DND-41 (cell line): ENCODE data around the gene DCPS.

ENCODE experiments used
- ATAC-seq: fragments of 200-7000 bp; cut with Tn5 transposase; 3 replicates; pipeline ENCODE4 v1.9.1; 2021; ENCODE audit warnings: low read depth; ENCODE audit not compliant: insufficient read depth
- DNase-seq: peaks from one replicate; pipeline ENCODE4 v3.0.0-alpha.2; 2020
- H2AFZ ChIP-seq: 2 replicates; pipeline ENCODE4 v1.6.0; 2012; ENCODE audit warnings: low read depth, low read length
- H3K27ac ChIP-seq: 2 replicates; pipeline ENCODE4 v1.5.1; 2012; ENCODE audit warnings: low read length, inconsistent platforms
- H3K27me3 ChIP-seq: fragments of 200-600 bp; sonication (generic); 2 replicates; pipeline ENCODE4 v1.6.0; 2012; ENCODE audit warnings: low read length, mild to moderate bottlenecking, inconsistent platforms; ENCODE audit not compliant: insufficient read depth, poor library complexity
- H3K36me3 ChIP-seq: 2 replicates; pipeline ENCODE4 v1.5.1; 2012; ENCODE audit warnings: low read length, inconsistent platforms; ENCODE audit not compliant: insufficient read depth
- H3K4me1 ChIP-seq: 2 replicates; pipeline ENCODE4 v1.5.1; 2012; ENCODE audit warnings: mild to moderate bottlenecking, low read length; ENCODE audit not compliant: insufficient read depth
- H3K4me2 ChIP-seq: 2 replicates; pipeline ENCODE4 v1.6.0; 2012; ENCODE audit warnings: mild to moderate bottlenecking, moderate library complexity, low read length, inconsistent platforms; ENCODE audit not compliant: insufficient read depth
- H3K4me3 ChIP-seq, 2 experiments: fragments of 200-600 bp in 1 of 2; shearing (Covaris generic) in 1 of 2; 2 replicates each; pipeline ENCODE4 v1.5.1; 2012 to 2016; ENCODE audit warnings: inconsistent platforms in 2 of 2, low read length in 2 of 2, mild to moderate bottlenecking in 2 of 2, low read depth in 1 of 2, moderate library complexity in 1 of 2
- H3K79me2 ChIP-seq: 2 replicates; pipeline ENCODE4 v1.6.0; 2012; ENCODE audit warnings: low read length, inconsistent platforms; ENCODE audit not compliant: insufficient read depth
- H3K9ac ChIP-seq: 2 replicates; pipeline ENCODE4 v1.6.0; 2012; ENCODE audit warnings: low read depth, mild to moderate bottlenecking, inconsistent platforms, low read length, moderate library complexity
- H3K9me3 ChIP-seq: 2 replicates; pipeline ENCODE4 v1.5.1; 2012; ENCODE audit warnings: low read length, moderate library complexity, mild to moderate bottlenecking, inconsistent platforms; ENCODE audit not compliant: insufficient read depth, severe bottlenecking
- H4K20me1 ChIP-seq: 2 replicates; pipeline ENCODE4 v1.6.0; 2012; ENCODE audit warnings: low read length; ENCODE audit not compliant: insufficient read depth
- EZH2 ChIP-seq: IDR thresholded peaks from 3 replicates; pipeline ENCODE4 v1.6.1; 2012; ENCODE audit warnings: borderline replicate concordance, low read depth, mild to moderate bottlenecking, moderate library complexity, low read length, inconsistent platforms; ENCODE audit not compliant: severe bottlenecking
- TF ChIP-seq, protein P1 (sequence below): IDR thresholded peaks from 2 replicates; pipeline ENCODE4 v1.5.1; 2012; ENCODE audit warnings: borderline replicate concordance, low read length, moderate library complexity, mild to moderate bottlenecking; ENCODE audit not compliant: poor library complexity, severe bottlenecking; ENCODE audit errors: extremely low read depth

The DCPS gene

GRCh38 chr11:126391970-126392632 lies 88.2 kb downstream of the DCPS start:
- Histone ChIP-seq H3K27ac (no peak overlapping the region; the same call in 1 of the 2 replicates), H3K4me1 (peaks cover 9% of the 10 kb centered on the region), H3K27me3 (no peaks in the 10 kb centered on the region), H3K36me3 (no peaks in the 10 kb centered on the region), H3K4me2 (no peak overlapping the region), H2AFZ (no peak overlapping the region), H3K9ac (no peak overlapping the region), H4K20me1 (peaks cover 10% of the 10 kb centered on the region; the same call in 1 of the 2 replicates), H3K9me3 (no peaks in the 10 kb centered on the region), H3K79me2 (peaks cover 15% of the 10 kb centered on the region; the same call in 1 of the 2 replicates), H3K4me3 (no peak overlapping the region)
- DNase-seq (no peak), ATAC-seq (peak; percentile 28; the same call in 1 of the 3 replicates)
- TF ChIP-seq, protein P1, sequence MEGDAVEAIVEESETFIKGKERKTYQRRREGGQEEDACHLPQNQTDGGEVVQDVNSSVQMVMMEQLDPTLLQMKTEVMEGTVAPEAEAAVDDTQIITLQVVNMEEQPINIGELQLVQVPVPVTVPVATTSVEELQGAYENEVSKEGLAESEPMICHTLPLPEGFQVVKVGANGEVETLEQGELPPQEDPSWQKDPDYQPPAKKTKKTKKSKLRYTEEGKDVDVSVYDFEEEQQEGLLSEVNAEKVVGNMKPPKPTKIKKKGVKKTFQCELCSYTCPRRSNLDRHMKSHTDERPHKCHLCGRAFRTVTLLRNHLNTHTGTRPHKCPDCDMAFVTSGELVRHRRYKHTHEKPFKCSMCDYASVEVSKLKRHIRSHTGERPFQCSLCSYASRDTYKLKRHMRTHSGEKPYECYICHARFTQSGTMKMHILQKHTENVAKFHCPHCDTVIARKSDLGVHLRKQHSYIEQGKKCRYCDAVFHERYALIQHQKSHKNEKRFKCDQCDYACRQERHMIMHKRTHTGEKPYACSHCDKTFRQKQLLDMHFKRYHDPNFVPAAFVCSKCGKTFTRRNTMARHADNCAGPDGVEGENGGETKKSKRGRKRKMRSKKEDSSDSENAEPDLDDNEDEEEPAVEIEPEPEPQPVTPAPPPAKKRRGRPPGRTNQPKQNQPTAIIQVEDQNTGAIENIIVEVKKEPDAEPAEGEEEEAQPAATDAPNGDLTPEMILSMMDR = peak; percentile 24
- TF ChIP-seq EZH2 = no peak

- no peak for TF ChIP-seq EZH2
- TF ChIP-seq, protein P1 = no peak
- H4K20me1 ChIP-seq = peaks cover 10% of the 10 kb centered on the region; the same call in 1 of the 2 replicates
- H3K4me2 ChIP-seq = no peak overlapping the region
- no peak overlapping the region for H2AFZ ChIP-seq
- ATAC-seq = peak; percentile 68
- no peak overlapping the region for H3K4me3 ChIP-seq
- no peaks in the 10 kb centered on the region for H3K9me3 ChIP-seq
- H3K79me2 ChIP-seq = peaks cover 15% of the 10 kb centered on the region; the same call in 1 of the 2 replicates
- peak; percentile 28 for DNase-seq
- H3K36me3 ChIP-seq = no peaks in the 10 kb centered on the region
- peak overlapping the region; percentile 45 for H3K27ac ChIP-seq
- no peaks in the 10 kb centered on the region for H3K27me3 ChIP-seq
- H3K4me1 ChIP-seq = peaks cover 9% of the 10 kb centered on the region
- no peak overlapping the region for H3K9ac ChIP-seq
Measured at GRCh38 chr11:126392633-126393013, 88.8 kb downstream of the DCPS start.

- no peak overlapping the region for H3K4me3 ChIP-seq
- H3K79me2 ChIP-seq = peaks cover 15% of the 10 kb centered on the region; the same call in 1 of the 2 replicates
- ATAC-seq = no peak
- H3K9me3 ChIP-seq = no peaks in the 10 kb centered on the region
- no peaks in the 10 kb centered on the region for H3K27me3 ChIP-seq
- TF ChIP-seq EZH2 = no peak
- TF ChIP-seq, protein P1 = no peak
- H3K4me1 ChIP-seq = peaks cover 9% of the 10 kb centered on the region
- H2AFZ ChIP-seq = no peak overlapping the region
- H3K27ac ChIP-seq = no peak overlapping the region
- peaks cover 10% of the 10 kb centered on the region; the same call in 1 of the 2 replicates for H4K20me1 ChIP-seq
- no peak overlapping the region for H3K4me2 ChIP-seq
- no peaks in the 10 kb centered on the region for H3K36me3 ChIP-seq
- DNase-seq = peak; percentile 12
- no peak overlapping the region for H3K9ac ChIP-seq
Measured at GRCh38 chr11:126393143-126393542, 89.3 kb downstream of the DCPS start.
